Activated T-helper 1 cell treated with Interleukin-2 at 50 U/mL for 16 hours (primary cell): ENCODE data around the gene INCA1.
"Not testable (repeated sequence)": the region's sequence is repeated elsewhere in the genome, so short reads cannot be mapped to it uniquely, and the experiment has no call there.

Experiments used
- DNase-seq: peaks from one replicate; pipeline ENCODE4 v3.0.0-alpha.2; 2020; ENCODE audit warnings: low read depth

The INCA1 gene

GRCh38 chr17:4997302-4998026 lies at the start of gene INCA1, which contains the start of gene KIF1C:
TSS of gene INCA1 (minus strand) at chr17:4997522. CDS start at chr17:4994437, 3,085 bp downstream.
TSS of gene KIF1C (plus strand) at chr17:4997950. CDS start at chr17:5000247, 2,297 bp downstream.
- DNase-seq = peak; percentile 87

GRCh38 chr17:5045496-5045895 lies 48.2 kb upstream of the INCA1 start:
- DNase-seq = no peak

GRCh38 chr17:5044630-5045029 lies 47.3 kb upstream of the INCA1 start:
- DNase-seq = no peak

GRCh38 chr17:5043524-5043923 lies 46.2 kb upstream of the INCA1 start:
- no peak for DNase-seq

GRCh38 chr17:5042157-5043022 lies 45.1 kb upstream of the INCA1 start:
- DNase-seq = peak; percentile 27

- DNase-seq = no peak
These were observed 38.0 kb upstream of the INCA1 start, which contains the start of gene SLC52A1 for GRCh38 chr17:5035315-5035714. TSS of gene SLC52A1 (minus strand) at chr17:5035426. CDS start at chr17:5034606, 820 bp downstream.

- DNase-seq = no peak
These were observed 37.3 kb upstream of the INCA1 start for GRCh38 chr17:5034651-5035050.

GRCh38 chr17:5034063-5034462 lies 36.7 kb upstream of the INCA1 start:
- DNase-seq = no peak

GRCh38 chr17:5033352-5034015 lies 36.2 kb upstream of the INCA1 start:
- DNase-seq = no peak

GRCh38 chr17:5032865-5033264 lies 35.5 kb upstream of the INCA1 start:
- no peak for DNase-seq

- DNase-seq = peak; percentile 71
These were observed 34.2 kb upstream of the INCA1 start for GRCh38 chr17:5031365-5032082.

GRCh38 chr17:5030168-5030567 lies 32.8 kb upstream of the INCA1 start:
- DNase-seq = not testable (repeated sequence)

- DNase-seq = no peak
These were observed 30.6 kb upstream of the INCA1 start for GRCh38 chr17:5027916-5028315.

- DNase-seq = no peak
These were observed 30.0 kb upstream of the INCA1 start for GRCh38 chr17:5027299-5027698.

- DNase-seq = no peak
These were observed 27.3 kb upstream of the INCA1 start for GRCh38 chr17:5024604-5025003.

- DNase-seq = no peak
These were observed 26.3 kb upstream of the INCA1 start for GRCh38 chr17:5023588-5024147.

- no peak for DNase-seq
These were observed 24.9 kb upstream of the INCA1 start for GRCh38 chr17:5022171-5022711.

GRCh38 chr17:5020502-5021023 lies 23.2 kb upstream of the INCA1 start:
- DNase-seq = no peak

- peak; percentile 14 for DNase-seq
These were observed 22.2 kb upstream of the INCA1 start for GRCh38 chr17:5019475-5019956.

- DNase-seq = no peak
These were observed 17.0 kb upstream of the INCA1 start for GRCh38 chr17:5014357-5014756.

GRCh38 chr17:5011928-5012327 lies 14.6 kb upstream of the INCA1 start:
- DNase-seq = no peak
